Prostate gland (tissue), 2 donors: ENCODE measurements around the gene PEX5. TPM values are rescaled to one million over a fixed set of nuclear protein-coding genes. Genes with fewer than 3 reads are reported as not detected.

Source experiments
- DNase-seq: peaks from one replicate; pipeline ENCODE4 v3.0.0-alpha.2; 2019; ENCODE audit warnings: low spot score
- H3K27ac ChIP-seq, 2 donors: fragments of 200-600 bp; sonication (generic); 2 replicates each; pipeline ENCODE4 v1.5.1; 2017 to 2019
- H3K27me3 ChIP-seq: fragments of 200-600 bp; sonication (generic); replicated peaks from 2 replicates; pipeline ENCODE4 v1.5.1; 2019; ENCODE audit not compliant: insufficient read depth
- H3K36me3 ChIP-seq, 2 donors: fragments of 200-600 bp; sonication (generic); 1 replicate in 1 of 2; 2 replicates in 1 of 2; pipeline versions ENCODE4 v1.5.1 to v1.8.1; 2017 to 2019
- H3K4me1 ChIP-seq: fragments of 200-600 bp; sonication (generic); replicated peaks from 2 replicates; pipeline ENCODE4 v1.5.1; 2019
- H3K4me3 ChIP-seq, 2 donors: fragments of 200-600 bp; sonication (generic); 2 replicates each; pipeline ENCODE4 v1.5.1; 2017 to 2019
- H3K9me3 ChIP-seq: fragments of 200-600 bp; sonication (generic); 2 replicates; pipeline ENCODE4 v1.5.1; 2017
- CTCF ChIP-seq, 4 experiments: fragments of 200-600 bp in 2 of 4; fragments of 450-650 bp in 2 of 4; sonication (generic) in 2 of 4; IDR thresholded peaks; 1 replicate in 3 of 4; 2 replicates in 1 of 4; pipeline ENCODE4 v1.5.1; 2016 to 2019; ENCODE audit warnings: antibody characterized with exemption in 4 of 4, mild to moderate bottlenecking in 2 of 4, moderate library complexity in 2 of 4
- POLR2A ChIP-seq: fragments of 450-650 bp; IDR thresholded peaks from one replicate; pipeline ENCODE4 v1.6.1; 2016; ENCODE audit warnings: antibody characterized with exemption, mild to moderate bottlenecking
- POLR2AphosphoS5 ChIP-seq: sonication (generic); formaldehyde crosslinking; IDR thresholded peaks from one replicate; pipeline ENCODE4 v1.6.1; 2017; ENCODE audit warnings: antibody characterized with exemption
- WGBS: methylation state at CpG from one replicate; pipeline ENCODE4 v1.1.5; 2018; 5-methylcytosine and 5-hydroxymethylcytosine counted together
- intact Hi-C: fragments of 100-400 bp; cut with DNase I; formaldehyde crosslinking; loops from one replicate; pipeline ENCODE4 v1.14.2; 2022
- total RNA-seq, 2 donors: library from RNA; depleted of rRNA; stranded (reverse); fragments of >200 nt; gene quantifications; one replicate each; pipeline ENCODE4 v1.1.0, GENCODE V29; 2016

Gene PEX5
- total RNA-seq, 2 donors from 2014 or later = 26.2 to 78.6 TPM

GRCh38 chr12:7158781-7159609 lies 30.5 kb upstream of the PEX5 start:
- Histone ChIP-seq H3K9me3 (no peaks in the 10 kb centered on the region), H3K36me3 (no peaks in the 10 kb centered on the region), H3K27me3 (no peaks in the 10 kb centered on the region), H3K4me3 (no peak overlapping the region), H3K4me1 (peaks cover 6% of the 10 kb centered on the region), H3K27ac (no peak overlapping the region)
- no peak for TF ChIP-seq POLR2A
- TF ChIP-seq POLR2AphosphoS5 = no peak
- no peak for TF ChIP-seq CTCF (IDR thresholded peaks at IDR 0.05)
- intact Hi-C loops = no loop called here
- DNase-seq = no peak
- 78% methylated on average over 10 of the region's 10 CpGs for WGBS

GRCh38 chr12:7160183-7160582 lies 29.3 kb upstream of the PEX5 start:
- H3K27me3 ChIP-seq = no peaks in the 10 kb centered on the region
- 76% methylated on average over 7 of the region's 7 CpGs for WGBS
- TF ChIP-seq CTCF (IDR thresholded peaks at IDR 0.05) = no peak
- no peak for TF ChIP-seq POLR2AphosphoS5
- no peak for TF ChIP-seq POLR2A
- intact Hi-C loops = no loop called here
- peaks cover 6% of the 10 kb centered on the region for H3K4me1 ChIP-seq
- no peak overlapping the region for H3K4me3 ChIP-seq
- no peak overlapping the region for H3K27ac ChIP-seq
- DNase-seq = no peak
- H3K36me3 ChIP-seq = no peaks in the 10 kb centered on the region
- H3K9me3 ChIP-seq = no peaks in the 10 kb centered on the region

- H3K9me3 ChIP-seq = no peaks in the 10 kb centered on the region
- H3K27me3 ChIP-seq = no peaks in the 10 kb centered on the region
- no peaks in the 10 kb centered on the region for H3K36me3 ChIP-seq
- WGBS = 97% methylated on average over 4 of the region's 4 CpGs
- TF ChIP-seq CTCF (IDR thresholded peaks at IDR 0.05) (no peak), POLR2A (no peak), POLR2AphosphoS5 (no peak)
- no peak for DNase-seq
- H3K27ac ChIP-seq = no peak overlapping the region
- H3K4me1 ChIP-seq = peaks cover 6% of the 10 kb centered on the region
- intact Hi-C loops = no loop called here
- H3K4me3 ChIP-seq = no peak overlapping the region
Measured at GRCh38 chr12:7161327-7161726, 28.2 kb upstream of the PEX5 start.

DNA sequence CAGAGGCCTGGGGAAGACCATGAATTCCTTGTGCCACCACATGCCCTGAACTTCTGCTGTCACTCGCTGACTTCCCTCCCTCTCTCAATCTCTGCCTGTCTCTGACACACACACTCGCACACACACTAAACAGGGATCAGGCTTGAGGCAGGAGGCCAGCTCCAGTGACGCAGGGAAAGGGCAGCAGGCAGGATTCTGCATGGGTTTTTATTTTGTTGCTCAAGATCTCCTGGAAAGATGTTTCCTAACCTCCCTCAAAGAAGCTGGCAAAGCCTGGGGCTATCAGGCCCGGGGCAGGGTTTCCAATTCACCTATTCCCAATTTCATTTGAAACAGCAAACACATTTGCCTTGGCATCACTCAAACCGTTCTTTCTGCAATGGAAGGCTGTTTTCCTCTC lies 27.7 kb upstream of the PEX5 start:
- no peaks in the 10 kb centered on the region for H3K27me3 ChIP-seq
- 89% methylated on average over 5 of the region's 5 CpGs for WGBS
- intact Hi-C loops = no loop called here
- DNase-seq = no peak
- no peaks in the 10 kb centered on the region for H3K9me3 ChIP-seq
- no peak overlapping the region for H3K4me3 ChIP-seq
- peaks cover 6% of the 10 kb centered on the region for H3K4me1 ChIP-seq
- TF ChIP-seq POLR2A (no peak), CTCF (IDR thresholded peaks at IDR 0.05) (no peak), POLR2AphosphoS5 (no peak)
- H3K27ac ChIP-seq = no peak overlapping the region
- H3K36me3 ChIP-seq = no peaks in the 10 kb centered on the region

GRCh38 chr12:7162691-7163114 lies 26.8 kb upstream of the PEX5 start:
- 3% methylated on average over 19 of the region's 19 CpGs for WGBS
- DNase-seq = peak; percentile 24
- Histone ChIP-seq H3K27ac (no peak overlapping the region), H3K9me3 (no peaks in the 10 kb centered on the region), H3K27me3 (no peaks in the 10 kb centered on the region), H3K4me1 (peaks cover 6% of the 10 kb centered on the region), H3K4me3 (no peak overlapping the region), H3K36me3 (no peaks in the 10 kb centered on the region)
- intact Hi-C loops = no loop called here
- peak in 3 of 4 experiments; percentile 14 to 58 (median 29) for TF ChIP-seq CTCF (IDR thresholded peaks at IDR 0.05)
- no peak for TF ChIP-seq POLR2A
